Measurements from ENCODE around the gene KSR2.

KSR2 gene

DNA sequence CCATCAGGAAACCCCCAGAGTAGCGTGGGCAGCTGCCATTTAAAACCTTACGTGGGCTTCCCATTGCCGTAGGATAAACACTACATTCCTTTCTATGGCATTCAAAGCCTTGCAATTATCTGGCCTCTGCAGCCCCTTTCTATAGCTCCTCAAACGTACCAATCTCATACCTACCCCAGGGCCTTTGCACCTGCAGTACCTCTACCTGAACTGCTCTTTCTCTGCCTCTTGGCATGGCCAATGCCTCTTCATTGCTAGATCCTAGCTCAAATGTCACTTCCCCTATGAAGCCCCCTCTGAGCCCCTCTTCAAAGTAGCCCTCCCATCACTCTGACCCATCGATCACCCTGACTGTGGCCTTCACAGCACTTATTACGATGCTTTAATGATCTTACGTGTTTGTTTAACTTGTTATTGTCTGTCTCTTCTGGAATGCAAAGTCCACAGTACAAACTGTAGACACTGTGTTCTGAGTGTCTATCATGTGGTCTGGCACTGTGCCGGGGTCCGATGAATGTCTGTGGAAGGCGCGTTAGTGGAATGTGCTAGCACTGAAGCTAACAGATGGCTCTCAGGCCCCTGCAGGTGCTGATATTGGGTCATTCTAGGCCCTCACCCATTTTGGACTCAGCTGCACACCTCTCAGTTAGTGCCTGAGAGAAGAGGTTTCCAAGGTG, 450.1 kb downstream of the KSR2 start:
- TF ChIP-seq, protein P1, sequence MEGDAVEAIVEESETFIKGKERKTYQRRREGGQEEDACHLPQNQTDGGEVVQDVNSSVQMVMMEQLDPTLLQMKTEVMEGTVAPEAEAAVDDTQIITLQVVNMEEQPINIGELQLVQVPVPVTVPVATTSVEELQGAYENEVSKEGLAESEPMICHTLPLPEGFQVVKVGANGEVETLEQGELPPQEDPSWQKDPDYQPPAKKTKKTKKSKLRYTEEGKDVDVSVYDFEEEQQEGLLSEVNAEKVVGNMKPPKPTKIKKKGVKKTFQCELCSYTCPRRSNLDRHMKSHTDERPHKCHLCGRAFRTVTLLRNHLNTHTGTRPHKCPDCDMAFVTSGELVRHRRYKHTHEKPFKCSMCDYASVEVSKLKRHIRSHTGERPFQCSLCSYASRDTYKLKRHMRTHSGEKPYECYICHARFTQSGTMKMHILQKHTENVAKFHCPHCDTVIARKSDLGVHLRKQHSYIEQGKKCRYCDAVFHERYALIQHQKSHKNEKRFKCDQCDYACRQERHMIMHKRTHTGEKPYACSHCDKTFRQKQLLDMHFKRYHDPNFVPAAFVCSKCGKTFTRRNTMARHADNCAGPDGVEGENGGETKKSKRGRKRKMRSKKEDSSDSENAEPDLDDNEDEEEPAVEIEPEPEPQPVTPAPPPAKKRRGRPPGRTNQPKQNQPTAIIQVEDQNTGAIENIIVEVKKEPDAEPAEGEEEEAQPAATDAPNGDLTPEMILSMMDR (conservative IDR thresholded peaks at IDR 0.05) = no peak

DNA sequence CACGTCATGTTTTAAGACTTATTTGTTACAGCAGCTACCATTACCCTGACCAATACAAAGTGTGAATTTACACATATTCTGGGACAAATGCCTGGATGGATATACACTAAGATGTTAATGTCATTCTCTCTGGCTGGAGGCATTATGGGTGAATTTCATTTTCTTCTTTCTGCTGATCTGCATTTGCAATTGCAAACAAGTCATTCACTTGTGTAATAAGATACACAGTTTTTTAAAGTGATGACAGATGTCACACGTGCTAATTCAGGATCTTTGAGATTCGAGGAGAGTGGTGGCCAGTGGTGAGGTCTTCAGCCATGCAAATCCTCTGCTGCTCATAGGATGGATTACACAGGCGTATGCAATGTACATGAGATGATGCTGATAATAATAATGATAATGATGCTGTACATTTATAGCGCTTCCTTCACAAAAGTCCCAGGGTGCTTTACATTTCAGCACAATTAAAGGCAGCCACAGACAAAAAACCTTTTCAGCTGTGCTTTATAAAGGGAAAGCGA, 451.5 kb downstream of the KSR2 start:
- TF ChIP-seq, protein P1 (conservative IDR thresholded peaks at IDR 0.05) = no peak
- peak overlapping the region; percentile 94; the same call in 1 of the 2 replicates for H3K27ac ChIP-seq

More for the DNA sequence above, 450.1 kb downstream of the KSR2 start:
- H3K27ac ChIP-seq = peak overlapping the region; percentile 94

GRCh38 chr12:117516034-117516433, 452.8 kb downstream of the KSR2 start:
- TF ChIP-seq, protein P1 (conservative IDR thresholded peaks at IDR 0.05) = no peak
- H3K27ac ChIP-seq = peak overlapping the region; percentile 66; the same call in 1 of the 2 replicates

DNA sequence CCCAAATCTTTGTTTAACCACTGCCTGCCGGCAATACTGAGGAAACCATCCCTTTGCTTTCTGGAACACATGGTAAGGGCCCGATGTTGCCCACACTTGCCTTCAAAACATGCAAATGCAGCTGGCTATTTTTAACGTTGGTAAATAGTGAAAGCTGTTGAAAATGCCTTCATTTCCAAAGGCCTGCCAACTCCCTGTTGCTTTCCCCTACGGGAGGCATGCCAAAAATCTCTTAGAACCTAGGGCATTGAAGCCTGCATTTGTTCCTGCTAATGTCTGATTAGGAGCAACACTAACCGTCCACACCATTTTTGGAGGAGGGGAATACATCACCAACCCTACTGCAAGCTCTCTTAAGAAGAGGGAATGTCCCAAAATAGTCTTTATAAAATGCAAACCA, 454.8 kb downstream of the KSR2 start:
- TF ChIP-seq, protein P1 (conservative IDR thresholded peaks at IDR 0.05) = no peak
- peak overlapping the region; percentile 66 for H3K27ac ChIP-seq

DNA sequence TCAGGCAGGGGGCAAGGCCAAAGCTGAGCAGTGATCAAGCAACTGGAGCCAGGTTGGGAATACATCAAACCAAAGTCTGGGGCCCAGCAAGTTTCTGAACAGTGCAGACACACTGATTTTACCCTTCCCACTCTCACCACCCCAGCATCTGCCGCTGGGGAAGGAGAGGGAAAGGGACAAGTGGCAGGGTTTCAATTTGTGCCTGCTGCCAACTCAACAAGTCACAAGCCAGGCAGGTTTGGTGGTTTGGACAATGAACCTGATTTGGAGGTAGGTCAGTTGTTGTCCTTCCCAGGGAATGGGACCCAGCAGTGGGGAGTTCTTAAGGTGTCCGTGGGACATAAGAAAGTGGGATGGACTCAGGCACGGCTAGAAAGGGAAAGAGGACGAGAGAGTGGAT, 455.4 kb downstream of the KSR2 start:
- TF ChIP-seq, protein P1 (conservative IDR thresholded peaks at IDR 0.05) = no peak
- H3K27ac ChIP-seq = peak overlapping the region; percentile 66

GRCh38 chr12:117508468-117508867, 460.3 kb downstream of the KSR2 start:
- TF ChIP-seq, protein P1 (conservative IDR thresholded peaks at IDR 0.05) = no peak
- peak overlapping the region; percentile 96 for H3K27ac ChIP-seq

DNA sequence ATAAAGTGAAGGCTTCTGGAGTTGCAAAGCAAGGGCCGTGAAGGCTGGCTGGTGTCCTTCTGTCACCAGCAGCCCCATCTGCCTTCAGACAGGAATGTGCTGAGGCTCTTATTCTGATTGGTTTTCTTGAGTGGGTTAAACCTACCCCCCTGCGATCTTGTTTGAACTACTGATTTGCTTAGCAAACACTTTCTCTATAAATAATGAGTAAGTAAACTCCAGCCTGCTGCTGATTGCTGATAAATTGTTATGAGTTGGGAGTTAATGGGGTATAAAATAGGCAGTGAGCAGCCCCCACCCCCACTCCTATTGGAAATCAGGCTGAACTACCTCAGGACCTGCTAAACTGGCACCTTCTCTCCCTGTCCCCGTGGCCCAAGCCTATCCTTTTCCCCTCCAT, 461.2 kb downstream of the KSR2 start:
- TF ChIP-seq, protein P1 (conservative IDR thresholded peaks at IDR 0.05) = no peak
- peak overlapping the region; percentile 96 for H3K27ac ChIP-seq

All from VCaP (cell line).